ENCODE results near the gene QRICH1.
"Not testable (repeated sequence)": the region's sequence is repeated elsewhere in the genome, so short reads cannot be mapped to it uniquely, and the experiment has no call there.

QRICH1 gene

DNA sequence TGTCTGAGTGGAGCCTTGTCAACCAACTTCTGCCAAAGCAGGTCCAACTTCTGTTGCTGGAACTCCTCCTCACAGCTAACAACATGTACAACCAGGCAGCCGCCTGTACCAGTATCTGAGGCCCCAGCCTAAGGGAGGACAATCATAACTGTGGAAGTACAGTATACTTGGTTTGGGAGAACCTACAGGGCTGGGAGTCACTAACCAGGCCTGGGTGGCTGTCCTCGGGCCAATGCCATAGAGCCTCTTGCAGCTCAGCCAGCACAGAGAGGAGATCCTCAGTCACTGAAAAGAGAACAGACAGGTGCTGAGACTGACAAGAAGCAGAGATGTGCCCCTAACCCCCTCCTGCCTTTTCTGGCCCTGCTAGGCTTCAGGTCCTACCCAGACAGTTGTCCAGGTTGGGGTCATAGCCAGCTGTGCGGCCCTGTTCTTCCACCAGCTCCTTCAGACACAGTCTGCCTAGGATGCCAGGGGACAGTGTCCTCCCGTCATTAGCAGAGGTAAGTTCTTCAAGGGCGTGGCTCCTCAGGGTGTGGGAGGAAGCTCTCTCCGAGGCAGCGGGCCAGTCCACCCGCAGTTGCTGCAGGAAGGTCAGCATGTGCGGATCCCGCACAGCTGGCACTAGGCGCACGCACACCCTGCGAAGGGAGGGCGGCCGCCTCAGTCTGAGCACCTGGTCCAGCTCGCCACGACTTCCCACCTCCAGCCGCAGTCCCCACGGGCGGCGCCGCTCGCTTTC lies 76.5 kb downstream of the QRICH1 start:
- DNase-seq (ENCODE audit: low read depth in 2 of 2): no peak

DNA sequence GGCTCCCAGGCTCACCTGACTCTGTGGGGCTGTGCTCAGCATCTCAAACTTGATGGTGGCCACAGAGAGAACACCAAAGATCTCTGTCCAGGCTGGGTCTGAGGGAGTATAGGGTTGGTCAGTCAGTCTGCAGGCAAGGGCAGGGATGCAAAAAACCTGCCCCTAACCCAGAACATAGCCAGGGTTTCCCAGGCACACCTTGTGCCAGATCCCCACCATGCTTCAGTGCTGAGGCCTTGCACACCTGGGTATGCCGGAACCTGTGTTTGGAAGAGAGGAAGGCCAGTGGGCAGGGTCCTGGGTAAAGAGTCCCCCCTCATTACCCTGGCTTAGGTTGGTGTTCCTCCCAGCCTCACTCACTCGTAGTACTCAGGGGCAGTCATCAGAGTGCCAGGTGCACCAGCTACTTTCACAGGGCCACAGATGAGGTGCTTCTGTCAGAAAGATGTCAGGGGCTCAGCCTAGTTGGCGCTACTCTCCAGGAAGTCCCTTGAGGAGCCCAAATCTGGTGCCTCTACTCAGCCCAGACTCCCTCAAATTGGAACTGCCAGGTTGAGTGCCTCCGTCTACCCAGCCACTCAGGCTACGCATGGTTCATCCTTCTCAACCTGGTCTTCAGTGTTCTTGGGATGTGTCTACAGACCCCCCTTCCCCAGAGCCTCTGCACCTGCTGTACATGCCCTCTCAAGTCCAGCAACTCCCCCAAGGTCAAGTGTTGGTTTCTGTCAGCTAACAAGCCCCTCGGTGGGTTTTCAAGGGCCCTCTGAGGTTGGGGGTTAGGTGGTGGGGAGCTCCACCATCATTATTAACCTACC lies 77.2 kb downstream of the QRICH1 start:
- DNase-seq (ENCODE audit: low read depth in 2 of 2): no peak

DNA sequence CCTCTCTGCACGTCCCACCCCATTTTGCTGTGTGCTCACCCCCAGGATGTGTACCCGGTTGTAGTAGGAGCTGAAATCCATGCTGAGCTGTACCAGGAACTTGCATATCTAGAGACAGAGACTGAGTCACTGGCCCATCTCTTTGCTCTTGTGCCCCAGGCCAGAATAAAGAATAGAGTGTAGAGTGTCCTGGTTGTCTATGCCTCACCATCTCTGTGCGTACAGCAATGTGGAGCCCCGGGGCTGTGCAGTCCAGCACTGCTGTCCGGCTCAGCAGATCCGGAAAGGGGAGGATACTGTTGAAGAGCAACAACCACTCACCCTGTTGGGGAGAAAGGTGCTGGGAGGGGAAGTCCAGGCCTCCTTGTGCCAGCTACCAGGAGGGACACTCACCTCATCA lies 78.1 kb downstream of the QRICH1 start:
- DNase-seq (ENCODE audit: low read depth in 2 of 2): no peak

DNA sequence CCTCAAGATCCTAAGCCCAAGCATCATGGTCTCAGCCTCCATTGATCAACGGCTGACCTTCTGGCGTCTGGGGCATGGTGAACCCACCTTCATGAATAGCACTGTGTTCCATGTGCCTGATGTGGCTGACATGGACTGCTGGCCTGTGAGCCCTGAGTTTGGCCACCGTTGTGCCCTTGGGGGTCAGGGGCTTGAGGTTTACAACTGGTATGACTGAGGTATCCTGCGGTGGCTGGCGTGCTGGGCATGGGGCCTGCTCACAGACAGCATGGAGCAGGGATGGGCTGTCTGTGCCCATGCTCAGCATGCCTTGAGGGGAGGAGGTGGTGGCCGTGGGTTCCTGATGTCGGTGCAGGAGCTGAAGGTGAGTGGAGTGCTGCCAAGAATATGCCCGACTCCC lies 78.8 kb downstream of the QRICH1 start:
- no peak for DNase-seq (ENCODE audit: low read depth in 2 of 2)

DNA sequence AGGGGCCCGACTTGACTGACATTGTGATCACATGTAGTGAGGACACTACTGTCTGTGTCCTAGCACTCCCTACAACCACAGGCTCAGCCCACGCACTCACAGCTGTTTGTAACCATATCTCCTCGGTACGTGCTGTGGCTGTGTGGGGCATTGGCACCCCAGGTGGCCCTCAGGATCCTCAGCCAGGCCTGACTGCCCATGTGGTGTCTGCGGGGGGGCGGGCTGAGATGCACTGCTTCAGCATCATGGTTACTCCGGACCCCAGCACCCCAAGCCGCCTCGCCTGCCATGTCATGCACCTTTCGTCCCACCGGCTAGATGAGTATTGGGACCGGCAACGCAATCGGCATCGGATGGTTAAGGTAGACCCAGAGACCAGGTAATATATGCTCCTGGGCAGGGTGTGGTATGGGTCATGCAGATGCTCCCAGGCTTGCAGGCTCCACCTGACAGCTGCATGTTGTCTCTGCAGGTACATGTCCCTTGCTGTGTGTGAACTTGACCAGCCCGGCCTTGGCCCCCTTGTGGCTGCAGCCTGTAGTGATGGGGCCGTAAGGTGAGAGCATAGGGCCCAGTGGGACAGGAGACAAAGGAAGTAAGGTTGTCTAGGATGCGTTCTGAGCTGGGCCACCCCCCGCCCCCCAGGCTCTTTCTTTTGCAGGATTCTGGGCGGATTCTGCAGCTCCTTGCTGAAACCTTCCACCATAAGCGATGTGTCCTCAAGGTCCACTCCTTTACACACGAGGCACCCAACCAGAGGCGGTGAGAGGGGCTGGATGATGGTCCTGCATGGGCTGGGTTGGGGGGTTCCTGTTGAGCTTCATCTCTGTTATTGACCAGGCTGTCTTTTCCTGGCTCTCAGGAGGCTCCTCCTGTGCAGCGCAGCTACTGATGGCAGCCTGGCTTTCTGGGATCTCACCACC lies 79.9 kb downstream of the QRICH1 start:
- peak in 1 of 2 donors; percentile 31 for DNase-seq (ENCODE audit: low read depth in 2 of 2)

DNA sequence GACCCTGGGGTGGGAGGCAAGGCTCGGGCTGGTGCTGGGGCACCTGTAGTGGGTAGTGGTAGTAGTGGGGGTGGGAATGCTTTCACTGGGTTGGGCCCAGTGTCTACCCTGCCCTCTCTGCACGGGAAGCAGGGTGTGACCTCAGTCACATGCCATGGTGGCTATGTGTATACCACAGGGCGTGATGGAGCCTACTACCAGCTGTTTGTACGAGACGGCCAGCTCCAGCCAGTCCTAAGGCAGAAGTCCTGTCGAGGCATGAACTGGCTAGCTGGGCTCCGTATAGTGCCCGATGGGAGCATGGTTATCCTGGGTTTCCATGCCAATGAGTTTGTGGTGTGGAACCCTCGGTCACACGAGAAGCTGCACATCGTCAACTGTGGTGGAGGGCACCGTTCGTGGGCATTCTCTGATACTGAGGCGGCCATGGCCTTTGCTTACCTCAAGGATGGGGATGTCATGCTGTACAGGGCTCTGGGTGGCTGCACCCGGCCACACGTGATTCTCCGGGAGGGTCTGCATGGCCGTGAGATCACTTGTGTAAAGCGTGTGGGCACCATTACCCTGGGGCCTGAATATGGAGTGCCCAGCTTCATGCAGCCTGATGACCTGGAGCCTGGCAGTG lies 80.6 kb downstream of the QRICH1 start:
- DNase-seq (ENCODE audit: low read depth in 2 of 2): no peak

DNA sequence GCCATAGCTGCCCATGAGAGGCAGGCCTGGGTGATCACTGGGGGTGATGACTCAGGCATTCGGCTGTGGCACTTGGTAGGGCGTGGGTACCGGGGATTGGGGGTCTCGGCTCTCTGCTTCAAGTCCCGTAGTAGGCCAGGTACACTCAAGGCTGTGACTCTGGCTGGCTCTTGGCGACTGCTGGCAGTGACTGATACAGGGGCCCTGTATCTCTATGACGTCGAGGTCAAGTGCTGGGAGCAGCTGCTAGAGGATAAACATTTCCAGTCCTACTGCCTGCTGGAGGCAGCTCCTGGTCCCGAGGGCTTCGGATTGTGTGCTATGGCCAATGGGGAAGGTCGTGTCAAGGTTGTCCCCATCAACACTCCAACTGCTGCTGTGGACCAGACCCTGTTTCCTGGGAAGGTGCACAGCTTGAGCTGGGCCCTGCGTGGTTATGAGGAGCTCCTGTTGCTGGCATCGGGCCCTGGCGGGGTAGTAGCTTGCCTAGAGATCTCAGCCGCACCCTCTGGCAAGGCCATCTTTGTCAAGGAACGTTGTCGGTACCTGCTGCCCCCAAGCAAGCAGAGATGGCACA lies 81.3 kb downstream of the QRICH1 start:
- DNase-seq (ENCODE audit: low read depth in 2 of 2): no peak

DNA sequence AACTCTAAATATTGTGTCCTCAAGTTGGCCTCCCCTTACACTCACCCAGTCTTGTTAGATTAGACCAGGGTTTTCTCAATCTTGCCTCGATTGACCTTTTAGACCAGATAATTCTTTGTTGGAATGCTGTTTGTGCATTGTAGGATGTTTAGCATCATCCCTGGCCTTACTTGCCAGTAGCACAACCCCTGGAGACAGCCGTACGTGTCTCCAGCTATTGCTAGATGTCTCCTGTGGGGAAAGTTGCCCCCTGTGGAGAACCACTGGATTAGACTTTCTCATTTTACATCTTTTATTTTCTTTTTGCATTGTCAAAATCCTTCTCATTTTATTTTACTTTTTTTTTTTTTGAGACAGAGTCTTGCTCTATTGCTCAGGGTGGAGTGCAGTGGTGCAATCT lies 84.5 kb downstream of the QRICH1 start:
- DNase-seq (ENCODE audit: low read depth in 2 of 2): no peak

DNA sequence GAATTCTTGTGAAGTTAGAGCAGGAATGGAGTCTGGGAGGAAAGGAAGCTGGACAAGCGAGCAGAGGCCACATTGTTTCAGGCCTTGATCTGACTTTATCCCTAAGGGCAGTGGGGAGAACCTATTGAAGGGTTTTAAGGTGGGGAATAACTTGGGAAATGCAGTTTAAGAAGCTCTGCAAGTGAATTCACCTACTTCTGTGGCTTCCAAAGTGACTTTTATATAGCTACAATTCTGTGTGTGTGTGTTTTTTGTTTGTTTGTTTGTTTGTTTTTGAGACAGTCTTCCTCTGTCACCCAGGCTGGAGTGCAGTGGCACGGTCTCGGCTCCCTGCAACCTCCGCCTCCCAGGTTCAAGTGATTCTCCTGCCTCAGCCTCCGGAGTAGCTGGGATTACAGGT lies 85.2 kb downstream of the QRICH1 start:
- not testable (repeated sequence) for DNase-seq (ENCODE audit: low read depth in 2 of 2)

DNA sequence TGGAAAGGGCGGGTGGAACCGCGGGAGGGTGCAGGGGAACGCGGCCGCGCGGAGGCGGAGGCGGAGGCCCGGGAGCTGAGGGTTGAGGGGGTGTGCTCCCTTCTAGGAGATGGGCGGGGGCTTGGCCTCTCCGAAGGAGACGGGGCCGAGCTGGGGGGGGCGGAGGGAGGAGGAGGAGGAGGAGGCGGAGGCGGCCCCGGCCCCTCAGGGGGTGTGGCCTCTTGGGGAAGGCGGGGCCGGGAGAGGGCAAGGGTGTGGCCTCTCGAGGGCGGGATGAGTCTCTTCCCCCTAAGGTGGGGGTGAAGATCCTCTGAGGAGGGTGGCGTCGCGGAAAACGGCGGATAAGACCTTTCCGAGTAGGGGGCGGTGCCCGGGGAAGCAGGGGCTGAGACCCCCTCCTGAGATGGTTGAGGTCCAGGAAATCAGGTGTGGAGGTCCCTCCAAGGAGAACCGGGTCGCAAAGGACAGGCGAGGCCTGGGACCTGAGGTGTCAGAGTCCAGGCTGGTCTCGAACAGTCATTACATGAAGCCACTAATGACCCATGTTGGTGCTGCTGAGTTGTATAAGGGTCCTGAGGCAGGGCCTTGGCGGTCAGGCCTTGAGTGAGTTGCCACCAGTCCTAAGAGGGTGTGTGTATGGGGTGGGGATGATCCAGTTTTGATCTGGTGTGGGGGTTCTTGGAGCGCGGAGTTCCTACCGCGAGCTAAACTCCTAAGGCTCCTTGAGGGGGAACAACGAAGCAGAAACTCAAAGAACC lies 85.9 kb downstream of the QRICH1 start:
- DNase-seq (ENCODE audit: low read depth in 2 of 2): peak; percentile 77 to 83

DNA sequence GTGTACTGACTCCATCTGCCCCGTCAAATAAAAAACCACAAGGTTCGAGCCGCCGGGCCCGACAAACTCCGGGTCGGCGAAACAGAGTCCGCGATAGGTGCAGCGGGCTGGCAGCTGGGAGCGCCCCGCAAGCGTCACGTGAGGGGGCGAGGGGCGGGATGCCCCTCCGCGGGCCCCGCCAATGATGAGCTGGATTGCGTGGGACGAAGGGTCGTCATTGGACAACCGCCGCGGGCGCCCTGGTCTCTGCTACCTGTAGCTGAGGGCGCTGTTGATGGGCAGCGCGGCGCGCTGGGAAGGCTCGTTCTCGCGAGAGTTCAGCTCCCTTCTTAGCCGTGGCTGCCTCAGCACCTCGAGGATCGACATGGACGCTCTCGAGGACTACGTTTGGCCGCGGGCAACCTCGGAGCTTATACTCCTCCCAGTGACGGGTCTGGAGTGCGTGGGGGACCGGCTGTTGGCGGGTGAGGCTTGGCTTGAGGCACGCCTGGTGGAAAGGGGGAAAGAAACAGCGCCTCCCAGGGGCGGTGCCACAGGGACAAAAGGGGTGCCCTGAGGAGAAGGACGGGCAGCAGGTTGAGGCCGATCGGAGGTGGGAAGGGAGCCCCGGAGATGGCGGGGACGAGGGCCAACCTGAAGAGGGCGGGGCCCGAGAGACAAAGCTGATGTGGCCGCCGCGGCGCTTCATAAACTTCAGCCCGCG lies 86.7 kb downstream of the QRICH1 start, which contains the start of gene WDR6:
WDR6 (plus strand) TSS at position 324 of the 703 bp plus-strand sequence; CDS start at position 365, 41 bp downstream.
- DNase-seq (ENCODE audit: low read depth in 2 of 2): peak; percentile 92 to 93

DNA sequence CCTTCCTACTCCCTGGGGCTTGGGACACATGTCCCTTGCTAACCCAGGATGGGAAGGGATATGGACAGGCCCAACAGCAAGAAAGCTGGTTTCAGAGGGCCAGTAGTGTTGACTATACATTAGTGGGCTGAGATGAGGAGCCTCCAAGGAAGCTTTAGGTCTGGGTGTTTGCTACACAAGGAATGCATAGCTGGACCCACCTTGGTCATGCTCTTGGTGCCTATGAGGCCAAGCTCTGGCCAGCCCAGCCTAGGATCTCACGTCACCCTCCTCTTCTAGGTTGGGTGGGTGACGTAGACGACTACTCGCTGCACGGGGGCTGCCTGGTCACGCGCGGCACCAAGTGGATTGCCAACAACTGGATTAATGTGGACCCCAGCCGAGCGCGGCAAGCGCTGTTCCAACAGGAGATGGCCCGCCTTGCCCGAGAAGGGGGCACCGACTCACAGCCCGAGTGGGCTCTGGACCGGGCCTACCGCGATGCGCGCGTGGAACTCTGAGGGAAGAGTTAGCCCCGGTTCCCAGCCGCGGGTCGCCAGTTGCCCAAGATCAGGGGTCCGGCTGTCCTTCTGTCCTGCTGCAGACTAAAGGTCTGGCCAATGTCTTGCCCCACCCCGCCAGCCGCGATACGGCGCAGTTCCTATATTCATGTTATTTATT lies 87.3 kb downstream of the QRICH1 start:
- DNase-seq (ENCODE audit: low read depth in 2 of 2): no peak

DNA sequence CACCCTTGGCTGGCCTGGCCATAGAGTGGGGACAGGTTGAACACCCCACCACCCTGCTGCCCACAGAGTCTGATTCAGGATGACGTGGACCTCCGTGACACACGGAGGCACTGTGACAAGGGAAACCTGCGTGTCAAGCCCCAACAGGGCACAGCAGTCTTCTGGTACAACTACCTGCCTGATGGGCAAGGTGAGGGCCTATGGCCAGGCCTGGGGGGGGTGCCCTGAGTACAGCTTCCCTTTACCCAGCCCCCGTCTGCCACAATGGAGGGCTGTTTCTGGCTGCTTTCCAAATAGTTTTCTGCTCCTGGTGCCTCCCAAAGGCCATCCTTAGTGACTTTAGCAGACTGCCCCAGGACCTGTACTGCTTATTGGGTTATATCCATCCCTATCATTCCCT lies 87.9 kb downstream of the QRICH1 start:
- DNase-seq (ENCODE audit: low read depth in 2 of 2): no peak

DNA sequence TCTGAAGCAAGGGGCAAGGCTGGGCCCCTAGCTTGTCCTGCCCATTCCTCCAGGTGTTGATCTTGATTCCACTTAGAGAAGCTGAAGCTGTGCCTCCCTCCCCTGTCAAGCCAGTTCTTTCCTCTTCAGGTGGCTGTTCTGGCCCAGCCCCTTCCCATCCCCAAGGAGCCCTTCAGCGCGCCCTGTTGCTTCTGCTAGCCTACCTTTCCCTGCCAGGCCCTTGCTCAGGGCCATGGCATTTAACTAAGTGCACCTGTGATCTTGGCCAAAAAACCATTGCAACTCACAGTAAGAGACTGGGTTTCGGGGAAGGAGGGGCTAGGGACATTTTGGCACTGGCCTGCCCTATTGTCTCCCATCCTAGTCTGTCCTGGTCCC lies 88.6 kb downstream of the QRICH1 start:
- DNase-seq (ENCODE audit: low read depth in 2 of 2): no peak

DNA sequence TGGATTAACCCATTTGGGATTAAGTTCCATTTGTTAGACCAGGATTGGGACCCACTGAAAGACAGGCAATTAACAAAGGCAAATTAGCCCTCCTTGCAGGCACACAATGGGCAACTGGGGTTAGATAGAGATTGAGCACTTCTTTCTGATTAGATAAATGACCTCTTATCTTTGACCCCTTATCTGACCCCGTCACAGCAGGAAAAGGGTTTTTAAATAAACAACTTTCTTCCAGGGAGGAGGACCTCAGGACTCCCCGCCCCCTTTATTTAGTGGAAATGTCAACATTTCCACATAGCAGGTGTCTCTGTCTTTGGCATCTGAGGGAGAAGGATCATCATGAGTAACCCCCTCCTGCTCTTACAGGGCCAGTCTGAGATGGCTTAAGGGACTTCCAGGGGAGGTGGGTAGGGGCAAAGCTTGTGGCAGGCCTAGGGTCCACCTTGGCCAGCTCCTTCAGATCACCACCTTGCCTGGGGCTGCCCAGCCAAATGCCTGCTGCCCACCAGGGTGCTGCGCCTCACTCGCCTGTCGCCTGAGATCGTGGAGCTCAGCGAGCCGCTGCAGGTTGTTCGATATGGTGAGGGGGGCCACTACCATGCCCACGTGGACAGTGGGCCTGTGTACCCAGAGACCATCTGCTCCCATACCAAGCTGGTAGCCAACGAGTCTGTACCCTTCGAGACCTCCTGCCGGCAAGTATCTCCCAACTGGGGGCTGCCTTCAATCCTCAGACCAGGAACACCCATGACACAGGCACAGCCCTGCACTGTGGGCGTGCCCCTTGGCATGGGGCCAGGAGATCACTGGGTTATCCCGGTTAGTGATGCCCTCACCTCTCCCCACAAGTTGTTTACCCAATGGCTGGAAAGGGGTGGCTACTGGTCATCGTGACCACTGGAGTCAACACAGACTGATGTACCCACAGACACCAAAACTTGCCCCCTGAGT lies 89.2 kb downstream of the QRICH1 start:
- no peak for DNase-seq (ENCODE audit: low read depth in 2 of 2)

DNA sequence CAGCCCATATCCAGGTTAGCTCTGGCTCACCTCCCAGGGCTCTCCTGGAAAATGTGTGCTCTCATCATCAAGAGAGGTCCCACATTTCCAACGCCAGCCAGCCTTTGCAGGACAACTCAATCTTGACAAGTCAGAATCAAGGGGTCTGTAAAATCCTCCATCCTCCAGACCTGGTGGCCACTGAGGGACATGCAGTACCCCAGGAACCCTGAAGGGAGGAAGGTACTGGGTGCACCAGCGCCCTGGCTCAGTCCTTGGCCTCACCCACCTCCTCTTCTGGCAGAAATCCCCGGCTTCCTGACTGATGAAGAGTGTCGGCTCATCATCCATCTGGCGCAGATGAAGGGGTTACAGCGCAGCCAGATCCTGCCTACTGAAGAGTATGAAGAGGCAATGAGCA lies 92.7 kb downstream of the QRICH1 start:
- DNase-seq (ENCODE audit: low read depth in 2 of 2): no peak

DNA sequence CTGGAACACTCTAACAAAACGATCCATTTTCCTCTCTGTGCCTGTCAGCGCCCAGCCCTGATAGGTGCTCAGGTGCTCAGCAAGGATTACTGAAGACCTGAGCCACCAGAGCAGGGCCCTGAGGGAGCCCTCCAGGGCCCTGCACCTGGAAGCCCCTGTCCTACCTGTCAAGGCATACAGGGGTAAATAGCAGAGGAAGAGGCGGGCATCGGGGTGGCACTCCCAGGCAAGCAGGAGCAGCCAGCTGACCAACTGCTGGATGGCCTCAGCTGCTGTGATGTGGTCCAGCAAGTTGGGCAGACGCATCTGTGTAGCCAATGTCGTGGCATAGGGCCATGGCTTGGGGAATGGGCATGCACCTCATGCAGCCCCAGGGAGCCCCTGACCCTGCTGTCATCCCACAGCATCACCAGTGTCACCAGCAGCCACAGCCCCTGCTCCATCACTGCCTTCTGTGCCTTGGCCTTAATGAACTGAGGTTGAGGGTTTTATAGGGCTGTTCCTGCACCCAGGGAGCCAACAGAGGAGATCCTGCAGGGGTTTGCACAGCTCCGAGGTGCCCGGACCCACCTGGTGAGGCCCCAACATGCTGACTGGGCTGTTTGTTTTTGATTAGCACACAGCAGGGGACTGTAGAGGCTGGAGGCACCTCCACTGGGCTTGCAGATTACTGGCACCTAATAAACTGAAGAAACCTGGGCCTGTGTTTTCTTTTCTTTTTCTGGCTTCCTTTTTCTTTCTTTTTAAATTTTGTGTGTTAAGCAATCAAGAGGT lies 94.6 kb downstream of the QRICH1 start:
- no peak for DNase-seq (ENCODE audit: low read depth in 2 of 2)
